ENCODE results near the gene KANSL1. TPM values are rescaled to one million over a fixed set of nuclear protein-coding genes. Genes with fewer than 3 reads are reported as not detected.

Gene KANSL1
- total RNA-seq, 1 donor from 2014 or later, result 102 TPM

DNA sequence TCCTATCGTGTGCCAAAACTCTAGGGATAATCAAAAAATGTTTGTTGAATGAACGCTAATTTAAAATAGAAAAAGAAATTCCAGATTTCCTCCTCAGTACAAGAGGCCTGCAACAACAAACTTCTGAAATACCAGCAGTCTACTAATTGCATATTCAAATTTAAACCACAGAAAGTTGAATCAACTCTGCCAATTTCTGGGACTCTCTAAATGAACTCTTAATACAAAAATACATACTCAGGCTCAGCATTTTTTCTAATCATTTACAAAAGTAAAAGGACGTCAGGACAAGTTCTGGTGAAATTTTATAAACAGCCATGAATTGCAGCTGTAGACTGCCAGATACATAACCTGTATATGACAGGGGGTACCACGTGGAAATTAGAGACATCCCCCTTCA lies 49.0 kb downstream of the KANSL1 start:
- H3K4me1 Mint-ChIP-seq (ENCODE audit: unreplicated experiment), result peaks cover 34% of the 10 kb centered on the region
- H3K27ac Mint-ChIP-seq (ENCODE audit: unreplicated experiment), result no peak overlapping the region
- H3K9me3 Mint-ChIP-seq (ENCODE audit: unreplicated experiment), result peaks cover 4% of the 10 kb centered on the region
- no peak for DNase-seq (ENCODE audit: extremely low spot score, unreplicated experiment)
- no peaks in the 10 kb centered on the region for H3K27me3 Mint-ChIP-seq (ENCODE audit: unreplicated experiment)
- peaks cover 8% of the 10 kb centered on the region for H3K36me3 Mint-ChIP-seq (ENCODE audit: unreplicated experiment)
- H3K4me3 Mint-ChIP-seq (ENCODE audit: unreplicated experiment), result no peak overlapping the region
- TF ChIP-seq, protein P1, sequence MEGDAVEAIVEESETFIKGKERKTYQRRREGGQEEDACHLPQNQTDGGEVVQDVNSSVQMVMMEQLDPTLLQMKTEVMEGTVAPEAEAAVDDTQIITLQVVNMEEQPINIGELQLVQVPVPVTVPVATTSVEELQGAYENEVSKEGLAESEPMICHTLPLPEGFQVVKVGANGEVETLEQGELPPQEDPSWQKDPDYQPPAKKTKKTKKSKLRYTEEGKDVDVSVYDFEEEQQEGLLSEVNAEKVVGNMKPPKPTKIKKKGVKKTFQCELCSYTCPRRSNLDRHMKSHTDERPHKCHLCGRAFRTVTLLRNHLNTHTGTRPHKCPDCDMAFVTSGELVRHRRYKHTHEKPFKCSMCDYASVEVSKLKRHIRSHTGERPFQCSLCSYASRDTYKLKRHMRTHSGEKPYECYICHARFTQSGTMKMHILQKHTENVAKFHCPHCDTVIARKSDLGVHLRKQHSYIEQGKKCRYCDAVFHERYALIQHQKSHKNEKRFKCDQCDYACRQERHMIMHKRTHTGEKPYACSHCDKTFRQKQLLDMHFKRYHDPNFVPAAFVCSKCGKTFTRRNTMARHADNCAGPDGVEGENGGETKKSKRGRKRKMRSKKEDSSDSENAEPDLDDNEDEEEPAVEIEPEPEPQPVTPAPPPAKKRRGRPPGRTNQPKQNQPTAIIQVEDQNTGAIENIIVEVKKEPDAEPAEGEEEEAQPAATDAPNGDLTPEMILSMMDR (IDR thresholded peaks at IDR 0.05), result no peak

GRCh38 chr17:46143827-46144236 lies 49.4 kb downstream of the KANSL1 start:
- TF ChIP-seq, protein P1 (IDR thresholded peaks at IDR 0.05), result no peak
- Mint-ChIP-seq H3K36me3 (ENCODE audit: unreplicated experiment) (peaks cover 12% of the 10 kb centered on the region), H3K27ac (ENCODE audit: unreplicated experiment) (no peak overlapping the region), H3K27me3 (ENCODE audit: unreplicated experiment) (no peaks in the 10 kb centered on the region), H3K4me3 (ENCODE audit: unreplicated experiment) (no peak overlapping the region), H3K4me1 (ENCODE audit: unreplicated experiment) (peaks cover 38% of the 10 kb centered on the region), H3K9me3 (ENCODE audit: unreplicated experiment) (peaks cover 4% of the 10 kb centered on the region)
- no peak for DNase-seq (ENCODE audit: extremely low spot score, unreplicated experiment)

DNA sequence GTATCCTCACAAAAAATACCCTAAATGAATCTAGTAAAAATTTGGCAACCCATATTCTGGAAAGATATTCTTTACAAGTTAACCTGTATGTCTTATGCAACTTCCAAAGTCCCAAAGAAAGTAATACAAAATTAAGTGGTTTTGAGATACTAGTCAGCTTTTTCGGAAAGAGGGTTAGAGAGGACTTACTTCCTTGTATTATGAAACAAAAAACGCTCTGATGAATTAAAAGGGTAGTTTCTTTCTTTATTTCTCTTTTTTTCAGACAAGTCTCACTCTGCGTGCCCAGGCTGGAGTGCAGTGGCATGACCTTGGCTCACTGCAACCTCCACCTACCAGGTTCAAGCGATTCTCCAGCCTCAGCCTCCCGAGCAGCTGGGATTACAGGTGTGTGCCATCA lies 51.6 kb downstream of the KANSL1 start:
- Mint-ChIP-seq H3K27me3 (ENCODE audit: unreplicated experiment) (no peaks in the 10 kb centered on the region), H3K9me3 (ENCODE audit: unreplicated experiment) (peaks cover 4% of the 10 kb centered on the region), H3K36me3 (ENCODE audit: unreplicated experiment) (peaks cover 12% of the 10 kb centered on the region), H3K27ac (ENCODE audit: unreplicated experiment) (no peak overlapping the region), H3K4me3 (ENCODE audit: unreplicated experiment) (no peak overlapping the region), H3K4me1 (ENCODE audit: unreplicated experiment) (peaks cover 51% of the 10 kb centered on the region)
- no peak for DNase-seq (ENCODE audit: extremely low spot score, unreplicated experiment)
- TF ChIP-seq, protein P1 (IDR thresholded peaks at IDR 0.05), result no peak

DNA sequence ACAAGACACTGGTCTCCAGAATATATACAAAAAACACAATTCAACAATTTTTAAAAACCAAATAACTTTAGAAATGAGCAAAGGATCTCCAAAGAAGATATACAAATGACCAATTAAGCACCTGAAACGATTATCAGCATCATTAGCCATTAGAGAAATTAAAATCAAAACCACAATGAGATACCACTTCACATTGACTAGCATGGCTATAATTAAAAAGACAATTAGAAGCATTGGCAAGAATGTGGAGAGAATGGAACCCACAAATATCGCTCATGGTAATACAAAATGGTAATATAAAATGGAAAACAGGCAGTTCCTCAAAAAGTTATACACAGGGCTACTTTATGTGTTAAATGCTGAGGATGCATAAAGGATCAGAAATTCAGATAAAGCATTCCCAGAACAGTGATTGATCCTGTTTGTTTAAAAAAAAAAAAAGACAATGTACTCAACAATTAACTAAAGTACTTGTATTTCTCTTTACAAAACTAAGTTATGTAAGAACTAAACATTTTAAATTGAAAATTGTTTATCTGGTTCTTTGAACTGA lies 52.5 kb downstream of the KANSL1 start:
- Mint-ChIP-seq H3K27me3 (ENCODE audit: unreplicated experiment) (no peaks in the 10 kb centered on the region), H3K4me3 (ENCODE audit: unreplicated experiment) (no peak overlapping the region), H3K9me3 (ENCODE audit: unreplicated experiment) (peaks cover 4% of the 10 kb centered on the region), H3K4me1 (ENCODE audit: unreplicated experiment) (peaks cover 58% of the 10 kb centered on the region), H3K27ac (ENCODE audit: unreplicated experiment) (no peak overlapping the region), H3K36me3 (ENCODE audit: unreplicated experiment) (peaks cover 12% of the 10 kb centered on the region)
- no peak for DNase-seq (ENCODE audit: extremely low spot score, unreplicated experiment)
- TF ChIP-seq, protein P1 (IDR thresholded peaks at IDR 0.05), result no peak

- H3K27ac Mint-ChIP-seq (ENCODE audit: unreplicated experiment), result no peak overlapping the region
- H3K9me3 Mint-ChIP-seq (ENCODE audit: unreplicated experiment), result peaks cover 4% of the 10 kb centered on the region
- DNase-seq (ENCODE audit: extremely low spot score, unreplicated experiment), result no peak
- H3K4me1 Mint-ChIP-seq (ENCODE audit: unreplicated experiment), result peaks cover 61% of the 10 kb centered on the region
- TF ChIP-seq, protein P1 (IDR thresholded peaks at IDR 0.05), result no peak
- no peak overlapping the region for H3K4me3 Mint-ChIP-seq (ENCODE audit: unreplicated experiment)
- H3K36me3 Mint-ChIP-seq (ENCODE audit: unreplicated experiment), result peaks cover 12% of the 10 kb centered on the region
- no peaks in the 10 kb centered on the region for H3K27me3 Mint-ChIP-seq (ENCODE audit: unreplicated experiment)
Measured at GRCh38 chr17:46139432-46140210, 53.6 kb downstream of the KANSL1 start.

All from osteocyte (in vitro differentiated cells).